H1 (cell line): ENCODE data around the gene CDRT4. TPM values are rescaled to one million over a fixed set of nuclear protein-coding genes. Genes with fewer than 3 reads are reported as not detected.

Experiments
- CTCF ChIA-PET: fragments of 300-600 bp; sonication (Branson Sonifier 250); formaldehyde crosslinking; loops from one replicate; lab custom pipeline; 2021; ENCODE audit not compliant: partially characterized antibody; lab: Charles Lee
- POLR2A ChIA-PET: fragments of 300-600 bp; sonication (Branson Sonifier 250); formaldehyde crosslinking; loops from one replicate; lab custom pipeline; 2021; ENCODE audit warnings: inconsistent platforms; ENCODE audit not compliant: partially characterized antibody; lab: Charles Lee
- DNase-seq, 2 experiments: peaks; one replicate each; pipeline versions ENCODE4 v3.0.0 to v3.0.0-alpha.2; 2010 to 2022; ENCODE audit warnings: low spot score in 2 of 2, low read depth in 1 of 2, mixed read lengths in 1 of 2
- FAIRE-seq: peaks from 2 replicates; lab custom pipeline; 2011; peaks lifted over from hg19 to GRCh38; lab: Jason Lieb, UNC
- H2AFZ ChIP-seq: 2 replicates; pipeline ENCODE4 v1.8.1; 2012; ENCODE audit warnings: low read length, inconsistent platforms
- H2AK5ac ChIP-seq: 2 replicates; pipeline ENCODE4 v1.6.1; 2013; ENCODE audit warnings: low read depth, low read length
- H2BK120ac ChIP-seq: replicated peaks from 2 replicates; pipeline ENCODE3; 2013; ENCODE audit warnings: low read depth, low read length, inconsistent platforms
- H2BK12ac ChIP-seq: 2 replicates; pipeline ENCODE4 v1.6.1; 2013; ENCODE audit warnings: low read depth, low read length
- H2BK15ac ChIP-seq: 2 replicates; pipeline ENCODE4 v1.6.1; 2013; ENCODE audit warnings: low read length
- H2BK20ac ChIP-seq: 2 replicates; pipeline ENCODE4 v1.6.1; 2013; ENCODE audit warnings: low read length
- H2BK5ac ChIP-seq: 2 replicates; pipeline ENCODE4 v1.6.1; 2013; ENCODE audit warnings: low read depth, low read length
- H3K14ac ChIP-seq: 2 replicates; pipeline ENCODE4 v1.6.1; 2013; ENCODE audit warnings: inconsistent platforms; ENCODE audit not compliant: insufficient read length
- H3K18ac ChIP-seq: 2 replicates; pipeline ENCODE4 v1.6.1; 2013; ENCODE audit warnings: low read length; ENCODE audit errors: extremely low read depth
- H3K23ac ChIP-seq: 2 replicates; pipeline ENCODE4 v1.6.1; 2013; ENCODE audit warnings: inconsistent platforms; ENCODE audit not compliant: insufficient read length
- H3K23me2 ChIP-seq: 2 replicates; pipeline ENCODE4 v1.6.1; 2013; ENCODE audit warnings: low read depth, low read length
- H3K27ac ChIP-seq: 2 replicates; pipeline ENCODE4 v1.6.1; 2011; ENCODE audit warnings: low read depth, low read length, inconsistent platforms
- H3K27me3 ChIP-seq, 4 experiments: replicated peaks in 1 of 4; 1 replicate in 1 of 4; 2 replicates in 3 of 4; pipeline versions ENCODE4 v1.6.1 to v1.8.1; 2011 to 2013; ENCODE audit warnings: low read length in 3 of 4, mild to moderate bottlenecking in 3 of 4, inconsistent platforms in 2 of 4, mixed read lengths in 2 of 4, moderate library complexity in 1 of 4; ENCODE audit not compliant: control insufficient read depth in 3 of 4, insufficient read depth in 3 of 4; ENCODE audit errors: extremely low read depth in 1 of 4
- H3K36me3 ChIP-seq, 4 experiments: 2 replicates each; pipeline versions ENCODE4 v1.6.1 to v1.8.1; 2011 to 2013; ENCODE audit warnings: mild to moderate bottlenecking in 4 of 4, low read length in 3 of 4, moderate library complexity in 2 of 4, control low read depth in 1 of 4, inconsistent platforms in 1 of 4; ENCODE audit not compliant: insufficient read depth in 4 of 4, control insufficient read depth in 2 of 4
- H3K4ac ChIP-seq: replicated peaks from 2 replicates; pipeline ENCODE3; 2013; ENCODE audit warnings: low read length, low read depth, mixed read lengths, inconsistent platforms; ENCODE audit not compliant: insufficient read length
- H3K4me1 ChIP-seq, 4 experiments: replicated peaks in 1 of 4; 1 replicate in 1 of 4; 2 replicates in 3 of 4; pipeline versions ENCODE4 v1.6.1 to v1.8.1; 2011 to 2013; ENCODE audit warnings: low read length in 3 of 4, inconsistent platforms in 2 of 4, mixed read lengths in 1 of 4; ENCODE audit not compliant: insufficient read depth in 4 of 4, control insufficient read depth in 3 of 4
- H3K4me2 ChIP-seq, 2 experiments: 2 replicates each; pipeline versions ENCODE4 v1.6.1 to v1.8.1; 2011 to 2013; ENCODE audit warnings: low read depth in 2 of 2, low read length in 2 of 2, control low read depth in 1 of 2, inconsistent platforms in 1 of 2, mild to moderate bottlenecking in 1 of 2; ENCODE audit not compliant: insufficient read depth in 1 of 2
- H3K4me3 ChIP-seq, 4 experiments: fragments of 200-600, 300-600 bp in 1 of 4; sonication (generic), shearing (Covaris generic), sonication (Bioruptor Twin) in 1 of 4; 2 replicates each; pipeline versions ENCODE4 v1.5.1 to v1.8.1; 2011 to 2016; ENCODE audit warnings: low read length in 4 of 4, low read depth in 3 of 4, control low read depth in 2 of 4, inconsistent platforms in 2 of 4, mild to moderate bottlenecking in 2 of 4, mixed read lengths in 1 of 4, moderate library complexity in 1 of 4; ENCODE audit not compliant: insufficient read depth in 2 of 4; ENCODE audit errors: extremely low read depth in 1 of 4
- H3K56ac ChIP-seq: replicated peaks from 2 replicates; pipeline ENCODE3; 2013; ENCODE audit warnings: low read depth, mild to moderate bottlenecking, mixed read lengths, low read length, inconsistent platforms; ENCODE audit not compliant: insufficient read length
- H3K79me1 ChIP-seq: 2 replicates; pipeline ENCODE4 v1.6.1; 2013; ENCODE audit warnings: low read depth, low read length, control low read depth
- H3K79me2 ChIP-seq, 2 experiments: 2 replicates each; pipeline versions ENCODE4 v1.6.1 to v1.8.1; 2012 to 2013; ENCODE audit warnings: low read length in 2 of 2, mild to moderate bottlenecking in 2 of 2, inconsistent platforms in 1 of 2; ENCODE audit not compliant: insufficient read depth in 2 of 2, control insufficient read depth in 1 of 2
- H3K9ac ChIP-seq, 4 experiments: replicated peaks in 1 of 4; 1 replicate in 1 of 4; 2 replicates in 3 of 4; pipeline versions ENCODE4 v1.6.1 to v1.8.1; 2011 to 2013; ENCODE audit warnings: low read depth in 3 of 4, low read length in 3 of 4, control low read depth in 2 of 4, mild to moderate bottlenecking in 2 of 4, moderate library complexity in 2 of 4, inconsistent platforms in 1 of 4; ENCODE audit errors: extremely low read depth in 1 of 4
- H3K9me3 ChIP-seq, 2 experiments: 2 replicates each; pipeline versions ENCODE4 v1.6.1 to v1.8.1; 2012 to 2013; ENCODE audit warnings: mild to moderate bottlenecking in 2 of 2, moderate library complexity in 2 of 2, control low read depth in 1 of 2, inconsistent platforms in 1 of 2, low read depth in 1 of 2, low read length in 1 of 2, mixed read lengths in 1 of 2; ENCODE audit not compliant: insufficient read depth in 2 of 2
- H4K20me1 ChIP-seq, 2 experiments: replicated peaks in 1 of 2; 2 replicates each; pipeline versions ENCODE3 to v1.8.1; 2011 to 2013; ENCODE audit warnings: inconsistent platforms in 2 of 2, low read length in 2 of 2, mild to moderate bottlenecking in 1 of 2; ENCODE audit not compliant: insufficient read depth in 2 of 2, control insufficient read depth in 1 of 2
- H4K5ac ChIP-seq: 2 replicates; pipeline ENCODE4 v1.6.1; 2013; ENCODE audit warnings: low read length, low read depth, mixed read lengths, inconsistent platforms; ENCODE audit not compliant: insufficient read length
- H4K8ac ChIP-seq: 2 replicates; pipeline ENCODE4 v1.8.0; 2013; ENCODE audit warnings: mild to moderate bottlenecking, moderate library complexity, low read length, inconsistent platforms; ENCODE audit not compliant: insufficient read depth; ENCODE audit errors: extremely low read depth
- H4K91ac ChIP-seq: replicated peaks from 2 replicates; pipeline ENCODE3; 2013; ENCODE audit warnings: low read length, mixed read lengths, inconsistent platforms; ENCODE audit not compliant: insufficient read length
- ASH2L ChIP-seq: fragments of 200-600, 300-600 bp; sonication (generic); IDR thresholded peaks from one replicate; pipeline ENCODE4 v1.7.1; 2017; ENCODE audit warnings: low read length
- BACH1 ChIP-seq: IDR thresholded peaks from 2 replicates; pipeline ENCODE4 v1.6.1; 2012; ENCODE audit warnings: low read length, improper control_type of control experiment
- CHD2 ChIP-seq: IDR thresholded peaks from 2 replicates; pipeline ENCODE4 v1.6.1; 2012; ENCODE audit warnings: low read length, improper control_type of control experiment
- EGR1 ChIP-seq: IDR thresholded peaks from 2 replicates; pipeline ENCODE4 v1.6.1; 2011; ENCODE audit warnings: low read depth, low read length, borderline replicate concordance
- EP300 ChIP-seq, 2 experiments: IDR thresholded peaks; 1 replicate in 1 of 2; 2 replicates in 1 of 2; pipeline ENCODE4 v1.6.1; 2011 to 2012; ENCODE audit warnings: low read depth in 2 of 2, low read length in 2 of 2, mild to moderate bottlenecking in 2 of 2, borderline replicate concordance in 1 of 2, inconsistent platforms in 1 of 2, moderate library complexity in 1 of 2
- JUND ChIP-seq: IDR thresholded peaks from 2 replicates; pipeline ENCODE4 v1.6.1; 2011; ENCODE audit warnings: mild to moderate bottlenecking, improper control_type of control experiment, low read length
- KDM1A ChIP-seq: fragments of 200-600, 300-600 bp; sonication (generic); IDR thresholded peaks from 2 replicates; pipeline ENCODE4 v1.7.1; 2016; ENCODE audit warnings: mild to moderate bottlenecking, low read length, borderline replicate concordance
- RAD21 ChIP-seq, 2 experiments: IDR thresholded peaks in 1 of 2; conservative IDR thresholded peaks in 1 of 2; 2 replicates each; pipeline ENCODE4 v1.6.1; 2011; ENCODE audit warnings: low read depth in 2 of 2, low read length in 2 of 2, improper control_type of control experiment in 1 of 2, inconsistent platforms in 1 of 2, mild to moderate bottlenecking in 1 of 2, moderate library complexity in 1 of 2
- SIX5 ChIP-seq: IDR thresholded peaks from 2 replicates; pipeline ENCODE4 v1.6.1; 2011; ENCODE audit warnings: mild to moderate bottlenecking, low read depth, low read length
- YY1 ChIP-seq: IDR thresholded peaks from 2 replicates; pipeline ENCODE4 v1.6.1; 2011; ENCODE audit warnings: low read depth, mild to moderate bottlenecking, low read length
- WGBS, 2 experiments: shearing (Covaris generic) in 1 of 2; methylation state at CpG; one replicate each; pipeline versions ENCODE4 v1.1.6 to v1.1.7; 2013 to 2015; ENCODE audit warnings: low lambda C conversion rate in 2 of 2, mixed read lengths in 2 of 2, inconsistent platforms in 1 of 2, low coverage in 1 of 2, missing lambda C conversion rate in 1 of 2; ENCODE audit not compliant: insufficient replicate concordance in 2 of 2, insufficient coverage in 1 of 2, insufficient read length in 1 of 2; ENCODE audit errors: extremely low coverage in 1 of 2, missing lambda C conversion rate in 1 of 2; 5-methylcytosine and 5-hydroxymethylcytosine counted together
- polyA plus RNA-seq, 7 experiments: library from polyadenylated mRNA; depleted of rRNA in 3 of 7; stranded (reverse) in 5 of 7; unstranded in 2 of 7; fragments of >200 nt in 5 of 7; fragments of 200-250 nt in 2 of 7; gene quantifications; 1 replicate in 5 of 7; 2 replicates in 1 of 7; 4 replicates in 1 of 7; pipeline versions ENCODE4 v1.2.1 to v1.2.3, GENCODE V29; 2011 to 2013; ENCODE audit warnings: missing spikeins in 2 of 7, mixed read lengths in 2 of 7
- total RNA-seq: library from RNA; stranded (reverse); fragmentation: NEBNext Ultra II Directional; extraction: Animal tissue kit (Norgen Biotek cat#: 25700); gene quantifications from 2 replicates; pipeline ENCODE4 v1.2.1, GENCODE V29; 2021
- TF ChIP-seq, protein P1 (sequence below): IDR thresholded peaks from 2 replicates; pipeline ENCODE4 v1.6.1; 2012; ENCODE audit warnings: inconsistent platforms

CDRT4 gene
- total and polyA plus RNA-seq, 2 of the 8 experiments (the other 6 are each of a cell fraction or from before 2014, with no cell fraction given): 2.6 to 5.6 TPM

DNA sequence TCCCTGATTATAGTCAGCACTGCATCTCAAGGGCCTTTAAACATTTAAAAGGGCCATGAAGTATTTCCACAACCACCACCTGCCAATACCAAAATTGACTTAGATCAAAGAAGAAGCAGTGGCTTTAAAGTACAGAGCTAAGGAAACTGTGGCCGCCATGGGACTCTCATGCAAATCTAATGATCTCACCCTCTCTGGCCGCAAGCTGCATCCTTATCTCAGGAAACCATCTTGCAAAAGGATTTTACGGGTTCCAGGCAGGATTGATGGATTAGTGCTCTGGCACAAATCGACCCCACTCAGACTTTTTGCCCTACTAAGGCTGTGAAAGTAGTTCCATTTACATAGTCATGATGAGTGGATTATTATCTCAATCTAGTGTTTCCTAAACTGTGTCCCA lies 22.6 kb downstream of the CDRT4 start:
- H2AFZ ChIP-seq: no peak overlapping the region
- H2BK5ac ChIP-seq: no peak overlapping the region
- no peaks in the 10 kb centered on the region for H4K20me1 ChIP-seq
- no peak overlapping the region for H4K8ac ChIP-seq
- H3K79me1 ChIP-seq: no peaks in the 10 kb centered on the region
- H3K36me3 ChIP-seq: no peaks in the 10 kb centered on the region
- no peaks in the 10 kb centered on the region for H3K9me3 ChIP-seq
- no peak overlapping the region for H3K4me2 ChIP-seq
- WGBS, 2 experiments: 90% methylated on average over 4 of the region's 4 CpGs; no CpG with 5 or more reads in 1 of the 2 experiments
- no peaks in the 10 kb centered on the region for H3K79me2 ChIP-seq
- H3K4me3 ChIP-seq: no peak overlapping the region
- POLR2A ChIA-PET: interaction anchor here (0.6 kb wide), 1 partner anchor 12 kb away, joined by 4 read pairs; no protein-coding TSS in a partner anchor
- no peak overlapping the region for H4K91ac ChIP-seq
- H2BK20ac ChIP-seq: no peak overlapping the region
- no peaks in the 10 kb centered on the region for H3K4me1 ChIP-seq
- no peak overlapping the region for H3K56ac ChIP-seq
- H3K23ac ChIP-seq: no peak overlapping the region
- no peaks in the 10 kb centered on the region for H3K27me3 ChIP-seq
- FAIRE-seq (no peak), DNase-seq (no peak)
- H4K5ac ChIP-seq: no peak overlapping the region
- no peak overlapping the region for H3K14ac ChIP-seq
- H2BK12ac ChIP-seq: no peak overlapping the region
- TF ChIP-seq ASH2L (no peak), RAD21 (IDR thresholded peaks at IDR 0.05 in 1 of 2, conservative IDR thresholded peaks at IDR 0.05 in 1 of 2; ENCODE audit: low read depth in 2 of 2, low read length in 2 of 2) (no peak), CHD2 (no peak), SIX5 (no peak), KDM1A (no peak), EGR1 (no peak), JUND (no peak), YY1 (no peak), BACH1 (no peak), EP300 (IDR thresholded peaks at IDR 0.05; ENCODE audit: borderline replicate concordance in 1 of 2, low read depth in 2 of 2, low read length in 2 of 2) (no peak)
- TF ChIP-seq, protein P1, sequence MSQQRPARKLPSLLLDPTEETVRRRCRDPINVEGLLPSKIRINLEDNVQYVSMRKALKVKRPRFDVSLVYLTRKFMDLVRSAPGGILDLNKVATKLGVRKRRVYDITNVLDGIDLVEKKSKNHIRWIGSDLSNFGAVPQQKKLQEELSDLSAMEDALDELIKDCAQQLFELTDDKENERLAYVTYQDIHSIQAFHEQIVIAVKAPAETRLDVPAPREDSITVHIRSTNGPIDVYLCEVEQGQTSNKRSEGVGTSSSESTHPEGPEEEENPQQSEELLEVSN: no peak
- H2AK5ac ChIP-seq: no peak overlapping the region
- H3K27ac ChIP-seq: no peak overlapping the region
- no peak overlapping the region for H2BK120ac ChIP-seq
- H3K4ac ChIP-seq: no peak overlapping the region
- no peaks in the 10 kb centered on the region for H3K23me2 ChIP-seq
- H3K18ac ChIP-seq: no peak overlapping the region
- CTCF ChIA-PET: interaction anchor here (1.1 to 5.5 kb wide), 6 partner anchors 10 to 185 kb away, joined by 3 to 35 read pairs (median 6); no protein-coding TSS in a partner anchor
- H2BK15ac ChIP-seq: no peak overlapping the region
- H3K9ac ChIP-seq: no peak overlapping the region
